Astrocyte (in vitro differentiated cells and primary cell): Measurements from ENCODE around the gene KIZ. TPM values are rescaled to one million over a fixed set of nuclear protein-coding genes. Genes with fewer than 3 reads are reported as not detected.

Source experiments
- DNase-seq: peaks from one replicate; pipeline ENCODE4 v3.0.0-alpha.2; 2010; ENCODE audit warnings: low read depth
- FAIRE-seq: peaks from 2 replicates; lab custom pipeline; 2011; peaks lifted over from hg19 to GRCh38; lab: Jason Lieb, UNC
- H2AFZ ChIP-seq: 2 replicates; pipeline ENCODE4 v1.6.0; 2012; ENCODE audit warnings: low read depth, low read length, inconsistent platforms
- H3K27ac ChIP-seq: 2 replicates; pipeline ENCODE4 v1.5.1; 2011; ENCODE audit warnings: low read depth, low read length, inconsistent platforms
- H3K27me3 ChIP-seq: 2 replicates; pipeline ENCODE4 v1.6.0; 2011; ENCODE audit warnings: low read length, inconsistent platforms; ENCODE audit not compliant: insufficient read depth
- H3K36me3 ChIP-seq: 2 replicates; pipeline ENCODE4 v1.5.1; 2011; ENCODE audit warnings: low read length, inconsistent platforms; ENCODE audit not compliant: insufficient read depth
- H3K4me1 ChIP-seq: 2 replicates; pipeline ENCODE4 v1.5.1; 2011; ENCODE audit warnings: low read length, inconsistent platforms; ENCODE audit not compliant: insufficient read depth
- H3K4me2 ChIP-seq: 2 replicates; pipeline ENCODE4 v1.6.0; 2012; ENCODE audit warnings: low read length, inconsistent platforms
- H3K4me3 ChIP-seq: 2 replicates; pipeline ENCODE4 v1.5.1; 2011; ENCODE audit warnings: low read depth, mild to moderate bottlenecking, low read length, inconsistent platforms; ENCODE audit not compliant: insufficient read depth
- H3K79me2 ChIP-seq: 2 replicates; pipeline ENCODE4 v1.6.0; 2012; ENCODE audit warnings: mild to moderate bottlenecking, low read length, inconsistent platforms; ENCODE audit not compliant: insufficient read depth
- H3K9ac ChIP-seq: 2 replicates; pipeline ENCODE4 v1.6.0; 2012; ENCODE audit warnings: mild to moderate bottlenecking, low read length, inconsistent platforms
- H3K9me3 ChIP-seq: 2 replicates; pipeline ENCODE4 v1.5.1; 2012; ENCODE audit warnings: low read depth, mild to moderate bottlenecking, low read length, inconsistent platforms; ENCODE audit not compliant: insufficient read depth
- H4K20me1 ChIP-seq: 2 replicates; pipeline ENCODE4 v1.6.0; 2012; ENCODE audit warnings: low read length, inconsistent platforms; ENCODE audit not compliant: insufficient read depth
- H3K27ac Mint-ChIP-seq: one replicate; pipeline ENCODE4 v1.8.0; 2021; ENCODE audit warnings: mild to moderate bottlenecking, mixed read lengths; ENCODE audit not compliant: unreplicated experiment
- H3K27me3 Mint-ChIP-seq: one replicate; pipeline ENCODE4 v1.8.0; 2021; ENCODE audit warnings: low read depth, mixed read lengths; ENCODE audit not compliant: unreplicated experiment
- H3K36me3 Mint-ChIP-seq: one replicate; pipeline ENCODE4 v1.8.0; 2021; ENCODE audit warnings: low read depth, mixed read lengths; ENCODE audit not compliant: unreplicated experiment
- H3K4me1 Mint-ChIP-seq: one replicate; pipeline ENCODE4 v1.8.0; 2021; ENCODE audit warnings: low read depth, mixed read lengths; ENCODE audit not compliant: unreplicated experiment
- H3K4me3 Mint-ChIP-seq: one replicate; pipeline ENCODE4 v1.8.0; 2021; ENCODE audit warnings: mild to moderate bottlenecking, moderate library complexity, mixed read lengths; ENCODE audit not compliant: unreplicated experiment
- H3K9me3 Mint-ChIP-seq: one replicate; pipeline ENCODE4 v1.8.0; 2021; ENCODE audit warnings: mild to moderate bottlenecking, mixed read lengths; ENCODE audit not compliant: unreplicated experiment
- CTCF ChIP-seq: IDR thresholded peaks from 2 replicates; pipeline ENCODE4 v1.5.1; 2011; ENCODE audit warnings: low read depth, mild to moderate bottlenecking, inconsistent platforms, low read length, moderate library complexity; ENCODE audit not compliant: insufficient read depth
- EZH2 ChIP-seq: IDR thresholded peaks from 2 replicates; pipeline ENCODE4 v1.6.1; 2012; ENCODE audit warnings: mild to moderate bottlenecking, low read length, inconsistent platforms; ENCODE audit not compliant: insufficient read depth
- total RNA-seq: library from RNA; stranded (reverse); gene quantifications from 2 replicates; pipeline ENCODE4 v1.2.1, GENCODE V29; 2021

Gene KIZ
- total RNA-seq, 1 donor from 2014 or later, result 9.7 TPM

- peaks cover 2% of the 10 kb centered on the region for H3K36me3 ChIP-seq
- H3K9me3 ChIP-seq, result no peaks in the 10 kb centered on the region
- H3K27ac ChIP-seq, result no peak overlapping the region
- H3K36me3 Mint-ChIP-seq, result no peaks in the 10 kb centered on the region
- H3K4me3 ChIP-seq, result no peak overlapping the region
- H3K4me1 Mint-ChIP-seq, result no peaks in the 10 kb centered on the region
- H3K9me3 Mint-ChIP-seq, result no peaks in the 10 kb centered on the region
- no peak overlapping the region for H3K9ac ChIP-seq
- H3K4me1 ChIP-seq, result no peaks in the 10 kb centered on the region
- no peak overlapping the region for H3K4me2 ChIP-seq
- H4K20me1 ChIP-seq, result no peaks in the 10 kb centered on the region
- H3K27me3 ChIP-seq, result no peaks in the 10 kb centered on the region
- no peak for FAIRE-seq
- no peak overlapping the region for H3K27ac Mint-ChIP-seq
- no peaks in the 10 kb centered on the region for H3K79me2 ChIP-seq
- H3K4me3 Mint-ChIP-seq, result no peak overlapping the region
- no peak overlapping the region for H2AFZ ChIP-seq
- DNase-seq, result no peak
- H3K27me3 Mint-ChIP-seq, result no peaks in the 10 kb centered on the region
- TF ChIP-seq EZH2, result no peak
Observed at GRCh38 chr20:21136015-21136732, 10.3 kb downstream of the KIZ start.

GRCh38 chr20:21137078-21137477 lies 11.2 kb downstream of the KIZ start:
- Histone ChIP-seq H3K4me2 (no peak overlapping the region), H4K20me1 (no peaks in the 10 kb centered on the region), H3K9ac (no peak overlapping the region), H2AFZ (no peak overlapping the region), H3K9me3 (no peaks in the 10 kb centered on the region), H3K4me1 (no peaks in the 10 kb centered on the region), H3K27ac (no peak overlapping the region), H3K36me3 (peaks cover 2% of the 10 kb centered on the region), H3K79me2 (no peaks in the 10 kb centered on the region), H3K4me3 (no peak overlapping the region), H3K27me3 (no peaks in the 10 kb centered on the region)
- Mint-ChIP-seq H3K9me3 (no peaks in the 10 kb centered on the region), H3K4me3 (no peak overlapping the region), H3K27ac (no peak overlapping the region), H3K27me3 (no peaks in the 10 kb centered on the region), H3K36me3 (no peaks in the 10 kb centered on the region), H3K4me1 (no peaks in the 10 kb centered on the region)
- FAIRE-seq, result no peak
- DNase-seq, result no peak
- TF ChIP-seq CTCF, result no peak
- no peak for TF ChIP-seq EZH2

GRCh38 chr20:21139881-21140566 lies 14.1 kb downstream of the KIZ start:
- Histone ChIP-seq H2AFZ (no peak overlapping the region), H3K9me3 (no peaks in the 10 kb centered on the region), H3K4me2 (no peak overlapping the region), H3K27me3 (no peaks in the 10 kb centered on the region), H3K36me3 (no peaks in the 10 kb centered on the region), H3K27ac (no peak overlapping the region), H3K4me1 (no peaks in the 10 kb centered on the region), H3K79me2 (no peaks in the 10 kb centered on the region), H4K20me1 (no peaks in the 10 kb centered on the region), H3K9ac (no peak overlapping the region), H3K4me3 (no peak overlapping the region)
- no peak overlapping the region for H3K27ac Mint-ChIP-seq
- H3K36me3 Mint-ChIP-seq, result no peaks in the 10 kb centered on the region
- no peak for TF ChIP-seq EZH2
- FAIRE-seq, result no peak
- H3K27me3 Mint-ChIP-seq, result no peaks in the 10 kb centered on the region
- no peak for DNase-seq
- H3K9me3 Mint-ChIP-seq, result no peaks in the 10 kb centered on the region
- H3K4me3 Mint-ChIP-seq, result no peak overlapping the region
- H3K4me1 Mint-ChIP-seq, result no peaks in the 10 kb centered on the region
